ENCODE measurements around the gene NDUFAF7.

- no peak for TF ChIP-seq KLF9 (CRISPR knock-in tag; IDR thresholded peaks at IDR 0.05; ENCODE audit: low read depth)
- TF ChIP-seq EZH2 (conservative IDR thresholded peaks at IDR 0.05; ENCODE audit: low read depth, low read length): no peak
- TF ChIP-seq CTCF (CRISPR knock-in tag; IDR thresholded peaks at IDR 0.05): no peak
- no peak for TF ChIP-seq CENPX (CRISPR knock-in tag; IDR thresholded peaks at IDR 0.05)
- no peak for TF ChIP-seq TCF7 (IDR thresholded peaks at IDR 0.05; ENCODE audit: low read depth)
- no peak for TF ChIP-seq FOXP1 (IDR thresholded peaks at IDR 0.05)
- TF ChIP-seq FOXP1 (CRISPR knock-in tag; IDR thresholded peaks at IDR 0.05): no peak
- no peak for TF ChIP-seq TCF7L2 (IDR thresholded peaks at IDR 0.05; ENCODE audit: low read depth, low read length)
- no peak for TF ChIP-seq CREM (IDR thresholded peaks at IDR 0.05)
- TF ChIP-seq CREM (CRISPR knock-in tag; IDR thresholded peaks at IDR 0.05): no peak
Measured at GRCh38 chr2:37276291-37276690, 44.8 kb downstream of the NDUFAF7 start.
